Stimulated activated CD8-positive, alpha-beta memory T cell treated with anti-CD3 and anti-CD28 coated beads, Interleukin-15, amount 100 ng/mL, for 48 hours (primary cell): ENCODE results near the gene SNX30.

ENCODE experiments used
- DNase-seq, 2 donors: peaks; one replicate each; pipeline ENCODE4 v3.0.0-alpha.2; 2020; ENCODE audit warnings: low read depth in 2 of 2

Gene SNX30

DNA sequence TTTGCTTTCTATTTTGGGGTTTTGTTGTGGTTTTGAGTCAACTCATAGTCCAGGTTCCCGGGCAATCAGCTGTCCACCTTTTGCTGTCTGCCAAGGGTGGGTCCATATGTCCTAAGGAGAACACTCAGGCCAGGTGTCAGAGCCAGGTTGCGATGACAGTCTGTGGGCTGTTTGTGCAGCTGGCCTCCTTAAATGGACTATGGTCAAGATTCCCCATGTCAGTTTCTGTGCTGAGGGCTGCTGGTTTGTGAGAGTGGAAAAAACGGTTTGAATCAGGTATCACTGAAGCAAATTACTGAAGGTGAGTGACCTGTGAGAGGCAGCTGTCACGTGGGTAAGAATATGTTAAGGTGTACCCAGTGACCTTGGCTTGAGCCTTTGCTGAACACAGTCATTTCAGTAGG, 33.0 kb downstream of the SNX30 start:
- no peak for DNase-seq

DNA sequence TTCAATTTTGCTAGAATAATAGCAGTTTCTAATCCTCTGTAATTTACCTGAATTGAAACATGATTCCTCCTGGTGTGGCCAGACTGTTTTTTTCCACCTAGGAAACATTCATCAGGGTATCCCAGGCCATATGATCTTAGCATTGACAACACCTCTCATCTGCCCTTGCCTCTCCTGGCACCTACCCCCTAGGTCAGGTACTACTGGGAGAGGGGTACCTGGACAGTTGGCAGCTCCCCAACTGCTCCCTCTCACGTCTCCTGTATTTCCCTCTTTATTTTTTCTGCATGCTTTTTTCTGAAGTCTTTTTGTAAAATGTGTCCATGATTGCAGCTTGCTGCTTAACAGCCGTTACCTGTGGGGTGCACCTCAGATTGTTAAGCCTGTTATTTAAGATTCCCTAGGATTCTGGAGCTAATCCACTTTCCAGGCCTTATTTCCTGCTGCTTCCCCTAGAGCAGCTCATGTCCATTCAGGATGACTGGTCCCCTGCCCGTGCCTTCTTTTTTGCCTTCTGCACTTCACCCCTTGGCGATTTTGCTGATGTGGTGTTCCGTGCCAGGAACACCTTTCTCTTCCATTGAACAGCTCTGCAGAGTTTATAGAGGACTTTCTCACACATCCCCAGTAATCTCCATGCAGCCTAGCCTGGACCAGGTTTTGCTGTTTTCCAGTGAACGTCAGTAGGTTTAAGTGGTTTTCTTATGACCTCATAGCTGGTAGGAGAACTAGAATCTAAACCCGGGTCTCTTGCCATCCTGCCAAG, 33.6 kb downstream of the SNX30 start:
- no peak for DNase-seq

DNA sequence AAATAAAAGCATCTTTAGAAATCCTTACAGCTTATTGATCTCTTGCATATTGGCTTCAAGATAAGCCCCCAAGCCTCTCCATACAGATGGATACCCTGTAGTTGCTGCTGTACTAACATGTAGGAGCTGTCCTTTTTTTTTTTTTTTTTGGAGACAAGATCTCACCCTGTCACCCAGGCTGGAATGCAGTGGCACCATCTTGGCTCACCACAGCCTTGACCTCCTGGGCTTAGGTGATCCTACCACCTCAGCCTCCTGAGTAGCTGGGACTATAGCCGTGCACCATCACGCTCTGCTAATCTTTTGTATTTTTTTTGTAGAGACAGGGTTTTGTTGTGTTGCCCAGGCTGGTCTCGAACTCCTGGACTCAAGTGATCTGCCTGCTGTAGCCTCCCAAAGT, 35.4 kb downstream of the SNX30 start:
- no peak for DNase-seq

DNA sequence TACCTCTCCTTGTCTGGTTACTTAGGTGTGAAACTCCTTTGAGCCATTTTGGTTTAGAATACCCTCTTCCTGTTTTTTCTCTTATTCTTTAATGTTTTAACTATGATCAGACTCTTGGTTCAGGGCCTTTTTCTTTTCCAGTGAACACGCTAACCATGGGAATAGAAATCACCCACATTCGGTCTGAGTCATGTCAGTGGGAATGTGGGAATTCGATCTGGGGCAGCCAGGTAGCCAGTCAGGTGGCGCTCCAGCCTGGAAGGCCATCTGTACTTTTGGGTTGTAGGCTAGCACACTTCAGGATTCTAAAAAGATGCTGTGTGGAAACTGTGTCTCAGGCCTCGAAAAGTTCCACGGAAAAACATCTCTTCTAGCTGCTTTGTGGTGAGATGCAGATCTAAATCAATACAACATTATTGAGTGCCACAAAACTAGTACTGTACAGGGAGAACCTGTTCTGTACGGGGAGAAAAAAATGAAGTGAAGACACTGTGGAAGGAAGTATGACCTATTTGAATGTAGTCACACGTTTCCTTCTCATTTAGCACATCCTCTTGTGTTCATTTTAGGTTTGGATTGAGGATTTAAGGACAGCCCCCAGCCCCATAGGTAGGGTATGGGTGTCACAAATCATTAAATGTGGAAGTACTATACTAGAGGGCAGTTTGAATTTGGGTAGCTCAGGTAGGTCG, 36.4 kb downstream of the SNX30 start:
- DNase-seq: no peak

DNA sequence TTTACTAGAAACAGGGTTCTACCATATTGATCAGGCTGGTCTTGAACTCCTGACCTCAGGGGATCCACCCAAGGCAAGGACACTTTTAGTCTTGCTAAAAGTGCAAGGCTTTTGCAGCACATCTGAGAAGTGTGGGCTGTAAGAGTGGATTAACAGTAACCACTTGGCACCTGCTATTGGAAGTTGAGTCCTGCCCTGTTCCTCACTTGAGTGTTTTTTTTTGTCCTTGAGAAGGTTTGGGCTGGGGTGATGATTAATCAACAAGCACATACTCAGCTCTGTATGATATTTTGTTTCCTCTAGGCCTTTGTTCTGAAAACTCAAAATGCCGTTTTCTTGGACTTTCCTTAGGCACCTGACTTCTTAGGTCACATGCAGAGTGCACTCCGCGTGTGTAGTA, 37.4 kb downstream of the SNX30 start:
- DNase-seq: no peak

DNA sequence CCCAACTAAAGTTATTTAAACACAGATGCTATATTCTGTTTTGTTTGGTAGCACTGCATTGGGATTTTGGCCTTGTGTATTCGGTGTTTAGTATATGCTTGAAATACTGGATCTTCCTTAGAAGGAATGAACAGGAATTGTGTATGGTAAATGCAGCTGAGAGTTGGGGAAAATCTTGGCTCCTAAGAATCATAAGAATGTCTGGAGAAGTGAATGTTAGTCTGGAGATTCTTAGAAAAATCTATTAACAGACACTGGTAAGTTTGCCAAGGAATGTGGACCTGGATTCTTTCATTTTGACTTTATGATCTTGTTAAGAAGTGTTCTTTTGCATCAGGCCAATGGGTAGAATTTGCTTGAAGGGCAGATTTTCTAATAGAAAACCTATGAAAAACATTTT, 38.9 kb downstream of the SNX30 start:
- no peak for DNase-seq

DNA sequence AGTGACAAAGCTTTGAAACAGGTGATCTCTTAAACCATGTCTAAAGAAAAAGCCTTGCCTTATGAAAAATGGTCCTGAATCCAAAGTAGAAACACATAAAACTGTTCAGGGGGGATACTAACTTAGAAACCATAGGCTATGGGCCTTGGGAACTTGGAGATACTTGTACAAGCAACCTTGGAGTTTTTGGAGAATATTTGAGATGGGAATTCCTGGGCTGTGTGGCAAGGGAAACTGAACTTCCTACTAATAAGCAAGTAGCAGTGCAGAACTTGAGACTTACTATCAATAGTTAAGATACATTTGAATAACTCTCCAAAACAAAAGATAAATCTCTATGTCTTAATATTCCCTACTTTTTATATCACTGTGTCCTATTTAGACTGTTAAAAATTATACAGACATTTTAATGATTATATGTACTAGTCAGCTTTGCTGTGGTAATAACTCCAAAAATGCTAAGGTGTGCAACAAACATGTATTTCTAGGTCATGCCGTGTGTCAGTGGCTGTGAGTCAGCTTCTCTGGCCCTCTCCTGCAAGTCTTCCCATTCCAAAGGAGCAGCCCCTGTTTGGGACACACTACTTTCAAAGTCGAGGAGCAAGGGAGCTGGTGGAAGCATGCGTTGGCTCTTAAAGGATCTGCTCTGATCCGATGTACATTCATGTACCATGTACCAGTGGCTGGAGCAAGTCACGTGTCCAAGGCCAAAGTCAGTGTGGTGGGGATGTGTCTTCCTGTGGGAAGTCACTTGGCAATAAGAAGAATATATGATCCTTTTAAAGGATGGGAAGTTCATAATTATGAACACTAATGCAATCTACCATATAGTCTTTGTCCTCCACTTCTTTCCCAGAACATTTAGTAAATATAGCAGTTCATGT, 39.6 kb downstream of the SNX30 start:
- no peak for DNase-seq

DNA sequence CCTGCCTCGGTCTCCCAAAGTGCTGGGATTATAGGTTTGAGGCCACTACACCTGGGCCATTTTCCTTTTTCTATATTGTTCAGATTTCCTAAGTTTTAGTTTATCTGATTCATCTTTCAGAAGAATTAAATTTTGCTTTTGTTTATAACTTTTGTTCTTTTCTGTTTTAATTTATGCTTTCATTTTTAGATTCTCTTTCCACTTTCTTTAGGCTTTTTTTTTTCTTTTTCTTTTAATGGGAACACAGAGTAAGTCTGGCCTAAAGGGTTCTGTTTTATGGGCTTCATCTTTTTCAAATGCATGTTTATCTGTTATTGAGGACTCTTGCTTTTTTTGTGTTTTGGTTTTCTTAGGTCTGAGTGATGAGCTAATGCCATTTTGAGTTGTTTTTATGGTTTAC, 42.1 kb downstream of the SNX30 start:
- no peak for DNase-seq

DNA sequence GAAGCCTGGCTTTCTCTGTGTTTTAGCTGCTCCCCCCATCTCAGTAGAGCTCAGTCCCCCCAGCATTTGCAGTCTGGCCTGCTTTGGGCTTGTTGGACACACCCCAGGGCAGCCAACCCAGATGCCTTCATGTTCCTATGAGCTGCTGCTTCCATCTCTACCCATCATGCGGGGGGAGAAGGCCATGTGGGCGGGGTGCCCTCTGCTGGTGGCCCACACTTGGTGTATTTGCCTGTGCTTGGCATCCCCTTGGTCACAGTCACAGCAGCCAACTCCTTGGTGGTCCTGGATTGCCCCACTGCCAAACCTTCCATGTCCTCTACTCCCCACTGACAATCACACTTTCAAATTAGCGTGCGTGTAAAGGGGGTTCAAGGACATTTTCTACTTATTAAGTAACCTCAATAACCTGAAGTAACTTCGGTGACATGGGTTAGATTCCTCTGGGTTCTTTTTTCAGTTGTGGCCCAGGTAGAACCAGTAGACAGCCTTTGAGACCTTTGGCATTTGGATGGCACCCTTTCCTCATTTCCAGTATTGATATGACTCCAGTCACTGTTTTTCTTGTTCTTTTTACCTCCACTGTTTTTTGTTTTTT, 42.8 kb downstream of the SNX30 start:
- peak; percentile 66 to 71 for DNase-seq

DNA sequence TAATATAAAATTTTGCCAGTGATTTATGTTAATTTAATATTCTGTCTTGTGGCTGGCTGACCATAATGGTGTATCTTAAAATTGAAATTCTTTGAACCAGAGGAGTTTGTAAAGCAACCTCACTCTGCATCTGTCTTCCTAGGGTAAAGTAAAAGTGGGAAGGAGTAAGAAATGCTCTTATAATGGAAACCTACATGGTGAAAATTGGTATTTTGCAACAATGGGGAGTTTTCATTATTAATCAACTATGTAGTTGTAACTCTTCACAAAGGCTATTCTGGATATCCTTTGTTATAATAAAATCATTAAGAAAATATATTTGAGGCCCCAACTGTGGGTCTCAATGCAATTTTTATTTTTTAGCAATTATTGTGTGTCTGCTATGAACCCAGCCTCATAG, 44.2 kb downstream of the SNX30 start:
- no peak for DNase-seq

DNA sequence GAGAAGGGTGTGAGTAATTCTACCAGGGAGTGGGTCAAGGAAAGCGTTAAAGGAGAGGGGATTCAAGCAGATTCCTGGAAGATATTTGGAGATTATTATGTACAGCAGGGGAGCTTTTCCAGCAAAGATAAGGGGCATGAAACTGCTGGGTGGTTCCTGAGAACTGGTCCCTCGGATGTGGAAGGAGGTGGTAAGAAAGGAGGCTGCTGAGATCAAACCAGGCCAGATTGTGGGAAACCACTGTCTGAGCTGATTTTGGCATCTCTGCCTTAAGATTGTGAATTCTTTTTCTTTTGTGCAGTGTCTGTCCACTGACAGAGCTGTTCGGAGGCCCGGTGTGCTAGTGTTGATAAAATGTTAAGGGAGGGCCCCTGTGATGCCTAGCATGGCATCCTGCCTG, 45.4 kb downstream of the SNX30 start:
- DNase-seq: no peak

DNA sequence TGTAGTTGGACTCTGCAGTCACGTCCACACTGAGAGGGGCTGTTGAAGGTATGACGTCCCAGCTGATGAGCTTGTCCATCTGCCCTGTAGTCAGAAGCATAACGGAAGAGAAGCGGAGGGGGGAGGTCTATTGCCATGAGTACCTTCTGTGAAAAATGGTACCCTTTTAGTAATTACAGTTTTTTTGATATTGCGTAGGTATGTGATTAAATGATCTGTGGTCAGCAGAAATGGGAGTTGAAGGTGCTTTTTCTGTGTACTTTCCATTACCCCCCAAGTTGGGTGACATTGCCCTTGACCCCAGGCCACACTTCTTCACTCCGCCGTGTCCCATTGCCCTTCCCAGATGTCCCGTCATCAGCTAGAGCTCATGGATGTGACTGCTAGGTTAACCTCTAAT, 45.9 kb downstream of the SNX30 start:
- DNase-seq: no peak

DNA sequence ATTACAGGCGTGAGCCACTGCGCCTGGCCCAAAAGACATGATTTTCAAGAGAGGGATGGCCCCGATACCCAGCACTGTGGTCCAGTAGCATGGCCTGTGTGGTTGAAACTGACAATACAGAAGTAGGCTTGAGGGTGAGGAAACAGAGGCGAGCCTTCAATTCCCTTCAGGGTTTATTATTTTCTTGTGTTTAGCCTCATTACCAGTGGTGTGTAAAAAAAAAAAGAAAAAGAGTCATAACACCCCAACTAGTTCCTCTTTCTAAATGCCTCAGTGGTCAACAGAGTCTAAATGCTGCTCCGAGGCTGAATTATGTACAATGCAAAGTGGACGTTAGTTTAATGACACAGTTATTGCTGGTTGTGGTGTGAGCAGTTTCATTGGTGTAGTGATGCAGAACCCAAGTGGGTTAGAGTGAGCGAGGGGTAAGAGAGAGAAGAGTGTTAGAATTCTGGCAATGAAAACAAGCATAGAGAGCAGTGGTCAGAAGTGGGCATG, 58.8 kb downstream of the SNX30 start:
- DNase-seq: no peak

DNA sequence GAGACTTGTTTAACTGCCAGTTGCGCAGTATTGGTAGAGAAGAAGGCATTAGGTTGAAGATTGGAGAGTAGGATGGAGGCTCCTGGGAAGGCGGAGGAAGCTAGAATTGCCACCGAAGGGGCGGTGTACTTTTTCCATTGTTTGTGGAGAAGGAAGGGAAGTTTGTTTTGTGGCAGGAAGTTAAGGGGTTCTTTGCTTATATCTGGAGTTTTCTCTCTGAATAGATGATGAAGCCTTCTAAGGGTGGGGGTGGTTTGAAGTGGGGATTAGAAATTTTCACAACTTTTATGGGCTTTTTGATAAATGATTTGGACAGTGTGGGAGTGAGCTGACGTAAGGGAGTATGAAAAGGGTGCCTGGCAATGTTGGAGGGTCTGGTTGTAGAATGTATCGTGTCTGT, 59.3 kb downstream of the SNX30 start:
- DNase-seq: no peak

DNA sequence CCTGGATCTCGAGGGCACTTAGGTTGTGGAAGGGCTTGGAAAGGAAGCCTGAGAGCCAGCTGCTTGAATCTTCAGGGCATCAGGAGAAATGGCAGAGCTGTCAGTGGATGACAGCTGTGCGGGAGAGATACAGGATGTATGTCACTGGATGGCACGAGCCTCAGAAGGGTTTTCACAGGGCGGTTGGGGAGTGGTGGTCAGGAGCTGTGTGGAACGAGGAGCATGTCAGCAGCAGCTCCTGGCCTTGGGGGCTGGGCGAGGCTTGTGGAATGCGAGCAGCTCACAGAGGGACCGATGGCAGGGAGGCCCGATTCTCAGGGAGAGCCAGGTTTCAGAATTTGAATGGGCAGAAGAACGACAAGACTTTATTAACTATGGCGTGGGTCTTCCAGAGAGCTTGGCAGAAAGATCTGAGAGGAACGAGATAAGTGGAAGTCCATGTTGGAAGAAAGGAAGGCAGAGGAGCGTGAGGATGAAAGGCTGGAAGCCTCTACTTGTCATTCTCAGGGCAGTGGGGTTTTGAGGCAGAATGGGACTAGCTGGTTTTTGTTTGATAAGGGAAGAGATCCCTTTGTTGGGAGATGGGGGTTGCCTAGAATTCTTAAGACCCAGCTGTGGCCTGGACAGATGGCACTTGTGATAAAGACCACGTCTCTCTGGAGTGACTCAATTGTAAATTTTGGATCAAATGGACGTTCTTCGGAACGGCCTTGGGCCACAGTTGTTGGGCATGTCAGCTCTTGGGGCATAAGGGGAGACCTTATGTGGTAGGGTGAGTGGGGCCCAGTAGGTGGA, 60.3 kb downstream of the SNX30 start:
- no peak for DNase-seq

DNA sequence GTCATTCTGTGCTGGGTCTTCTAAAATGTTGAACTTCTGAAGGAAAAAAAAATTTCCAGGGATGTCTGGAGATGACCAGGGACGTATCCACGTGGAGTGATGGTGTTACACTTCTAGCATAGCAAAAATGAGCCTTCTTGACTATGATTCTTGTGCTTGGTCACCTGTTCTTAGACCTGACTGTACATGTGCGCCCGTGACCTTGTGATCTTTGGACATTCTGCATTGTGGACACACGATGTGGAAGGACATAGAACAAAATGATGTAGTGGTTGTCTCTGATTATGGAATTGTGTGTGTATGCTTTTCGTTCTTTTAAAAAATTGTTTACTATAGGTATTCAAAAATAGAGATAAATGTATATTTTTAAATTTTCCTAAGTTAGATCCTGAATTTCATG, 61.0 kb downstream of the SNX30 start:
- no peak for DNase-seq

DNA sequence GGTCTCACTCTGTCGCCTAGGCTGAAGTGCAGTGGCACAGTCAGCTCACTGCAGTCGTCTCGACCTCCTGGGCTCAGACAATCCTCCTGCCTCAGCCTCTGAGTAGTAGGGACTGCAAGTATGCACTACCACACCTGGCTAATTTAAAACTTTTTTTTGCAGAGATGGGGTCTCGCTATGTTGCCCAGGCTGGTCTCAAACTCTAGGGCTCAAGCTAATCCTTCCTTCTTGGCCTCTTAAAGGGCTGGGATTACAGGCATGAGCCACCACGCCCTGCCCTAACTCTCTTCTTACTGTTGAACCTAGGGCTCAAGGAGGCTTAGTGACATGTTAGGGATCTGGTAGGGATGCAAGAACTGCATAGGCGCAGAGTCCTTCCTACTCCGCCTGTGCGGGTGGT, 65.3 kb downstream of the SNX30 start:
- no peak for DNase-seq

DNA sequence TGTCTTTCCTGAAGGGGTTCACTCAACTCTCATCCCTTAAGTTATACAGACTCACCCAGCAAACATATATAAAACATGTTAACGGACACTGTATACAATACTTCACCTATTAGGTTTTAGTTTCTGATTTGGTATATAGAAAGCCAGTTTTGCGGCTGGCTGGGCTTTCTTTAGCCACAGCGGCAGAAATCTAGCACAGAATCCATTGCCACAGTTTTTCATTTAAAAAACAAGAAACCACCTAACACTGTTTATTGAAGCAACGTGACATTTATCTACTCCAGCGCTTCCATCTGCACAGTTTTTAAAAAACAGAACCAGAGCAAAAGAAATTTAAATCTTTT, 67.3 kb downstream of the SNX30 start:
- DNase-seq: no peak

DNA sequence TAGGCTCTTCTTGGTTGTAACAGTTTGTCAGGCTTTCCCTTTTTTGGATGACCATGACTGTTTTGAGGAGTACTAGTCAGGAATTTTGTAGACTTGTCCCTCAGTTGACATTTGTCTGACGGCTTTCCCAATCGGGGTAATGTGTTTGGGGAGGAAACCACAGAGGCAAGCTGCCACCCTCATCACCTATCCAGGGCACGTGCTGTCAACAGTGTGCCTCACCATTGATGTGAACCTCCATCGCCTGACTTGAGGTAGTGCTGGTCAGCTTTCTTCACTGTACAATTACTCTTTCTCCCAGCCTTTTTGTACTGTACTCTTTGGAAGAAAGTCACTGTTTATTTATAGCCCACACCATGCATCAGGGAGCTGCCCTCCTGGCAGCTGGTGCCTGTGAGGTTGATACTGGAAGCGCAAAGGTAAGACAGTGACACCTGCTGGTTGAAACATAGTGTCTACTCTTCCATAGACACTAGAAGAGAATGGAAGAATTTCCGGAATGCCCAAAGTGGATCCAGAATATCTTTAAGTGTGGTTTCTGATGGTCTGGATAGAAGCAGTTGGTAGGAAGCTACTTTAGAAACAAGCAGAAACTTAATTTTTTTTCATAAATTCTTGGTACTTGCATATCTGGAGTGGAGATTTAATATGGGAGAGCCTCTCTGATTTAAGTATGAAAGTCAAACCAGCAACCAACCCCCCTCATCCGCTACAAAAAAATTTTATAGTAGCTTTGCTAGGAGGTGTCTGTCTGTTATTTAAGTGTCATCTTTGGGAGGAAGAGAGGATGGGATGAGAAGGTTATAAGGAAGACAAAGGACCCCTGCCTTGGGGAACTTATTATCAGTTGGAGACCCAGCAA, 69.3 kb downstream of the SNX30 start:
- DNase-seq: no peak

DNA sequence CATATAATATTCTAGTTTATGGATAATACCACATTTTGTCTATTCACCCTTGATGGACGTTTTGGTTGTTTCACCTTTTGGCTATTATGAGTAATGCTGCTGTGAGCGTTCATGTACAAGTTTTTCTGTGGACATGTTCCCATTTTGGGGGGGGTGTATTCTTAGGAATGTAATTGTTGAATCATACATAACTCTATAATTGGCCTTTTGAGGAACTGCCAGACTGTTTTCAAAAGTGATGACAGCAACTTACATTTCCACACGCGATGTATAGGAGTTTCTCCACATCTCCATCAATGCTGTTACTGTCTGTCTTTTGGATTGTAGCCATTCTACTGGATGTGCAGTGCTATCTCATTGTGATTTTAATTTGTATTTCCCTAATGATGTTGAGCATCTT, 70.3 kb downstream of the SNX30 start:
- DNase-seq: no peak
